Liver (tissue), 3 donors: Measurements from ENCODE around the gene CCDC178.

ENCODE experiments used
- CTCF ChIP-seq: fragments of 150-350 bp; IDR thresholded peaks from 2 replicates; pipeline ENCODE4 v1.5.1; 2017; ENCODE audit warnings: improper control_type of control experiment, low read depth, low read length; ENCODE audit not compliant: missing input control
- EGR1 ChIP-seq, 2 donors: IDR thresholded peaks; 2 replicates each; pipeline ENCODE4 v1.6.1; 2016 to 2018; ENCODE audit warnings: antibody characterized with exemption in 2 of 2, low read depth in 2 of 2
- GABPA ChIP-seq, 2 donors: IDR thresholded peaks in 1 of 2; conservative IDR thresholded peaks in 1 of 2; 2 replicates each; pipeline ENCODE4 v1.6.1; 2016; ENCODE audit warnings: antibody characterized with exemption in 2 of 2, mild to moderate bottlenecking in 1 of 2, moderate library complexity in 1 of 2
- JUND ChIP-seq, 2 donors: IDR thresholded peaks; 2 replicates each; pipeline ENCODE4 v1.6.1; 2016; ENCODE audit warnings: antibody characterized with exemption in 2 of 2
- MAX ChIP-seq: IDR thresholded peaks from 2 replicates; pipeline ENCODE4 v1.6.1; 2016; ENCODE audit warnings: antibody characterized with exemption
- RAD21 ChIP-seq, 2 donors: IDR thresholded peaks; 2 replicates each; pipeline ENCODE4 v1.6.1; 2016; ENCODE audit warnings: antibody characterized with exemption in 2 of 2, mild to moderate bottlenecking in 2 of 2
- REST ChIP-seq: IDR thresholded peaks from 2 replicates; pipeline ENCODE4 v1.6.1; 2016; ENCODE audit warnings: antibody characterized with exemption, mild to moderate bottlenecking
- RXRA ChIP-seq, 2 donors: IDR thresholded peaks; 2 replicates each; pipeline ENCODE4 v1.6.1; 2017 to 2018; ENCODE audit warnings: antibody characterized with exemption in 2 of 2, mild to moderate bottlenecking in 1 of 2
- SP1 ChIP-seq: IDR thresholded peaks from 2 replicates; pipeline ENCODE4 v1.6.1; 2018; ENCODE audit warnings: antibody characterized with exemption, mild to moderate bottlenecking
- TAF1 ChIP-seq: conservative IDR thresholded peaks from 2 replicates; pipeline ENCODE4 v1.6.1; 2016; ENCODE audit warnings: antibody characterized with exemption, mild to moderate bottlenecking
- YY1 ChIP-seq: IDR thresholded peaks from 2 replicates; pipeline ENCODE4 v1.6.1; 2016; ENCODE audit warnings: antibody characterized with exemption, mild to moderate bottlenecking
- ZBTB33 ChIP-seq: IDR thresholded peaks from 2 replicates; pipeline ENCODE4 v1.6.1; 2016; ENCODE audit warnings: antibody characterized with exemption
- donor health status: healthy.
- donor health status: healthy.

GRCh38 chr18:33169218-33169617, 271.3 kb downstream of the CCDC178 start:
- TF ChIP-seq RXRA (IDR thresholded peaks at IDR 0.05) (no peak), JUND (IDR thresholded peaks at IDR 0.05) (no peak), CTCF (no peak), GABPA (IDR thresholded peaks at IDR 0.05 in 1 of 2, conservative IDR thresholded peaks at IDR 0.05 in 1 of 2) (no peak), ZBTB33 (no peak), SP1 (no peak), TAF1 (no peak), YY1 (no peak), RAD21 (IDR thresholded peaks at IDR 0.05) (no peak), REST (no peak), MAX (no peak), EGR1 (IDR thresholded peaks at IDR 0.05; ENCODE audit: low read depth in 2 of 2) (no peak)
